Aorta (tissue), 5 donors: ENCODE measurements around the gene LMTK2. TPM values are rescaled to one million over a fixed set of nuclear protein-coding genes. Genes with fewer than 3 reads are reported as not detected.

Experiments used
- ATAC-seq: fragments of 200-7000 bp; cut with Tn5 transposase; one replicate; pipeline ENCODE4 v1.9.1; 2022; ENCODE audit warnings: moderate library complexity; ENCODE audit not compliant: low FRiP score
- DNase-seq, 2 donors: peaks; one replicate each; pipeline ENCODE4 v3.0.0-alpha.2; 2020
- H3K27ac ChIP-seq, 2 donors: one replicate each; pipeline ENCODE4 v1.5.1; 2013; ENCODE audit warnings: low read length in 2 of 2, mild to moderate bottlenecking in 2 of 2, moderate library complexity in 2 of 2, control low read depth in 1 of 2, inconsistent platforms in 1 of 2, low read depth in 1 of 2
- H3K27me3 ChIP-seq, 2 donors: one replicate each; pipeline ENCODE4 v1.6.1; 2013; ENCODE audit warnings: control low read depth in 1 of 2, low read length in 1 of 2, mild to moderate bottlenecking in 1 of 2, moderate library complexity in 1 of 2; ENCODE audit not compliant: insufficient read depth in 2 of 2, control insufficient read depth in 1 of 2
- H3K36me3 ChIP-seq, 2 donors: one replicate each; pipeline ENCODE4 v1.6.1; 2013; ENCODE audit warnings: control low read depth in 1 of 2, low read length in 1 of 2, mild to moderate bottlenecking in 1 of 2; ENCODE audit not compliant: insufficient read depth in 2 of 2, control insufficient read depth in 1 of 2
- H3K4me1 ChIP-seq, 2 donors: one replicate each; pipeline ENCODE4 v1.6.1; 2013; ENCODE audit warnings: low read length in 2 of 2, control low read depth in 1 of 2, mild to moderate bottlenecking in 1 of 2, moderate library complexity in 1 of 2; ENCODE audit not compliant: insufficient read depth in 2 of 2, control insufficient read depth in 1 of 2
- H3K4me3 ChIP-seq, 2 donors: one replicate each; pipeline ENCODE4 v1.5.1; 2013; ENCODE audit warnings: low read length in 2 of 2, control low read depth in 1 of 2, mild to moderate bottlenecking in 1 of 2
- H3K9me3 ChIP-seq: one replicate; pipeline ENCODE4 v1.6.1; 2013; ENCODE audit warnings: mild to moderate bottlenecking, low read length; ENCODE audit not compliant: control insufficient read depth
- WGBS, 2 donors: extraction: QIAGEN DNeasy Blood & Tissue Kit; methylation state at CpG; one replicate each; pipeline ENCODE4 v1.1.7; 2013; 5-methylcytosine and 5-hydroxymethylcytosine counted together
- intact Hi-C, 2 donors: fragments of 100-400 bp; cut with DNase I; formaldehyde crosslinking; loops; one replicate each; pipeline versions ENCODE4 v1.14.2 to v1.15.0; 2022
- polyA plus RNA-seq, 2 donors: library from polyadenylated mRNA; stranded (reverse); fragments of 200-250 nt; gene quantifications; one replicate each; pipeline ENCODE4 v1.2.3, GENCODE V29; 2013
- total RNA-seq, 2 donors: library from RNA; stranded (reverse); fragmentation: NEBNext Ultra II Directional; extraction: Animal tissue kit (Norgen Biotek cat#: 25700); gene quantifications; one replicate each; pipeline ENCODE4 v1.2.1, GENCODE V29; 2021
- donor health status: healthy with polysubstance abuse.
- donor health status: Bipolar disorder and iron deficiency.
- donor health status: DM: no; HTN: no; CAD: no.
- donor health status: DM: no; HTN: no; CAD: no.
- donor health status: DM: yes; HTN: yes; CAD: no.

LMTK2 gene
- total and polyA plus RNA-seq, 4 donors: 1.5 to 16.6 (median 8.6) TPM

- H3K9me3 ChIP-seq: no peaks in the 10 kb centered on the region
- DNase-seq: no peak
- no peak overlapping the region for H3K4me3 ChIP-seq
- 83% methylated on average over 8 of the region's 8 CpGs for WGBS, 2 donors
- H3K36me3 ChIP-seq: peaks cover 3 to 6% of the 10 kb centered on the region in 2 donors
- no peaks in the 10 kb centered on the region for H3K27me3 ChIP-seq
- H3K27ac ChIP-seq: no peak overlapping the region
- no peaks in the 10 kb centered on the region for H3K4me1 ChIP-seq
- no peak for ATAC-seq
- intact Hi-C loops: loop anchor here in 1 of 2 donors (10.0 kb wide), 1 partner anchor 50 kb away; no protein-coding TSS in a partner anchor
Observed at GRCh38 chr7:98194672-98195457, 88.2 kb downstream of the LMTK2 start.

GRCh38 chr7:98196706-98197605 lies 90.3 kb downstream of the LMTK2 start:
- ATAC-seq (peak; percentile 29), DNase-seq (no peak)
- intact Hi-C loops: loop anchor here in 1 of 2 donors (10.0 kb wide), 1 partner anchor 48 kb away; no protein-coding TSS in a partner anchor
- Histone ChIP-seq H3K36me3 (peaks cover 0 to 3% of the 10 kb centered on the region in 2 donors), H3K27me3 (no peaks in the 10 kb centered on the region), H3K27ac (no peak overlapping the region), H3K4me1 (no peaks in the 10 kb centered on the region), H3K4me3 (no peak overlapping the region), H3K9me3 (no peaks in the 10 kb centered on the region)
- WGBS, 2 donors: 93 to 94% methylated on average over 16 of the region's 16 CpGs

GRCh38 chr7:98199131-98199530 lies 92.5 kb downstream of the LMTK2 start:
- ATAC-seq: no peak
- H3K27ac ChIP-seq: no peak overlapping the region
- no peak for DNase-seq
- H3K36me3 ChIP-seq: peaks cover 0 to 3% of the 10 kb centered on the region in 2 donors
- H3K4me1 ChIP-seq: no peaks in the 10 kb centered on the region
- intact Hi-C loops: loop anchor here in 1 of 2 donors (10.0 kb wide), 1 partner anchor 46 kb away; no protein-coding TSS in a partner anchor
- no peaks in the 10 kb centered on the region for H3K9me3 ChIP-seq
- no peaks in the 10 kb centered on the region for H3K27me3 ChIP-seq
- H3K4me3 ChIP-seq: no peak overlapping the region
- WGBS, 2 donors: 90 to 95% methylated on average over 5 of the region's 5 CpGs

GRCh38 chr7:98200364-98200763 lies 93.7 kb downstream of the LMTK2 start:
- intact Hi-C loops: no loop called here
- ATAC-seq (no peak), DNase-seq (no peak)
- Histone ChIP-seq H3K4me3 (no peak overlapping the region), H3K27me3 (no peaks in the 10 kb centered on the region), H3K4me1 (no peaks in the 10 kb centered on the region), H3K27ac (no peak overlapping the region), H3K36me3 (peaks cover 0 to 3% of the 10 kb centered on the region in 2 donors), H3K9me3 (no peaks in the 10 kb centered on the region)
- 90 to 92% methylated on average over 6 of the region's 6 CpGs for WGBS, 2 donors

GRCh38 chr7:98202367-98203195 lies 95.9 kb downstream of the LMTK2 start:
- no peak for ATAC-seq
- Histone ChIP-seq H3K36me3 (peaks cover 0 to 2% of the 10 kb centered on the region in 2 donors), H3K27ac (no peak overlapping the region), H3K27me3 (no peaks in the 10 kb centered on the region), H3K9me3 (no peaks in the 10 kb centered on the region), H3K4me3 (no peak overlapping the region), H3K4me1 (no peaks in the 10 kb centered on the region)
- no peak for DNase-seq
- WGBS, 2 donors: 86 to 88% methylated on average over 15 of the region's 15 CpGs
- intact Hi-C loops: no loop called here

GRCh38 chr7:98203261-98203963 lies 96.8 kb downstream of the LMTK2 start:
- Histone ChIP-seq H3K27ac (no peak overlapping the region), H3K4me1 (no peaks in the 10 kb centered on the region), H3K27me3 (no peaks in the 10 kb centered on the region), H3K9me3 (no peaks in the 10 kb centered on the region), H3K36me3 (peaks cover 0 to 2% of the 10 kb centered on the region in 2 donors), H3K4me3 (no peak overlapping the region)
- intact Hi-C loops: no loop called here
- no peak for DNase-seq
- ATAC-seq: peak; percentile 48
- 96% methylated on average over 28 of the region's 28 CpGs for WGBS, 2 donors

GRCh38 chr7:98203964-98204605 lies 97.4 kb downstream of the LMTK2 start:
- Histone ChIP-seq H3K4me3 (no peak overlapping the region), H3K4me1 (no peaks in the 10 kb centered on the region), H3K9me3 (no peaks in the 10 kb centered on the region), H3K36me3 (peaks cover 0 to 2% of the 10 kb centered on the region in 2 donors), H3K27me3 (no peaks in the 10 kb centered on the region), H3K27ac (no peak overlapping the region)
- intact Hi-C loops: no loop called here
- DNase-seq: no peak
- no peak for ATAC-seq
- 96 to 97% methylated on average over 18 of the region's 18 CpGs for WGBS, 2 donors
